ENCODE results near the gene MXD1.

GRCh38 chr2:69902213-69902922 is 12.5 kb upstream of the MXD1 start:
- TF ChIP-seq, protein P1, sequence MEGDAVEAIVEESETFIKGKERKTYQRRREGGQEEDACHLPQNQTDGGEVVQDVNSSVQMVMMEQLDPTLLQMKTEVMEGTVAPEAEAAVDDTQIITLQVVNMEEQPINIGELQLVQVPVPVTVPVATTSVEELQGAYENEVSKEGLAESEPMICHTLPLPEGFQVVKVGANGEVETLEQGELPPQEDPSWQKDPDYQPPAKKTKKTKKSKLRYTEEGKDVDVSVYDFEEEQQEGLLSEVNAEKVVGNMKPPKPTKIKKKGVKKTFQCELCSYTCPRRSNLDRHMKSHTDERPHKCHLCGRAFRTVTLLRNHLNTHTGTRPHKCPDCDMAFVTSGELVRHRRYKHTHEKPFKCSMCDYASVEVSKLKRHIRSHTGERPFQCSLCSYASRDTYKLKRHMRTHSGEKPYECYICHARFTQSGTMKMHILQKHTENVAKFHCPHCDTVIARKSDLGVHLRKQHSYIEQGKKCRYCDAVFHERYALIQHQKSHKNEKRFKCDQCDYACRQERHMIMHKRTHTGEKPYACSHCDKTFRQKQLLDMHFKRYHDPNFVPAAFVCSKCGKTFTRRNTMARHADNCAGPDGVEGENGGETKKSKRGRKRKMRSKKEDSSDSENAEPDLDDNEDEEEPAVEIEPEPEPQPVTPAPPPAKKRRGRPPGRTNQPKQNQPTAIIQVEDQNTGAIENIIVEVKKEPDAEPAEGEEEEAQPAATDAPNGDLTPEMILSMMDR (IDR thresholded peaks at IDR 0.05): no peak
- TF ChIP-seq POLR2A (IDR thresholded peaks at IDR 0.05) (no peak), EP300 (IDR thresholded peaks at IDR 0.05) (no peak), POLR2AphosphoS5 (IDR thresholded peaks at IDR 0.05) (no peak)
